ENCODE data around the gene IFNA21.
"Not testable (repeated sequence)": the region's sequence is repeated elsewhere in the genome, so short reads cannot be mapped to it uniquely, and the experiment has no call there.

The IFNA21 gene

GRCh38 chr9:21166560-21166959, at the start of gene IFNA21:
Gene IFNA21 (minus strand): TSS chr9:21166660. CDS start chr9:21166612, 48 bp downstream.
- not testable (repeated sequence) for H3K36me3 Mint-ChIP-seq, H3K9me3 Mint-ChIP-seq, H3K27me3 Mint-ChIP-seq, H3K27ac Mint-ChIP-seq, H3K4me1 Mint-ChIP-seq, ATAC-seq, H3K4me3 Mint-ChIP-seq

DNA sequence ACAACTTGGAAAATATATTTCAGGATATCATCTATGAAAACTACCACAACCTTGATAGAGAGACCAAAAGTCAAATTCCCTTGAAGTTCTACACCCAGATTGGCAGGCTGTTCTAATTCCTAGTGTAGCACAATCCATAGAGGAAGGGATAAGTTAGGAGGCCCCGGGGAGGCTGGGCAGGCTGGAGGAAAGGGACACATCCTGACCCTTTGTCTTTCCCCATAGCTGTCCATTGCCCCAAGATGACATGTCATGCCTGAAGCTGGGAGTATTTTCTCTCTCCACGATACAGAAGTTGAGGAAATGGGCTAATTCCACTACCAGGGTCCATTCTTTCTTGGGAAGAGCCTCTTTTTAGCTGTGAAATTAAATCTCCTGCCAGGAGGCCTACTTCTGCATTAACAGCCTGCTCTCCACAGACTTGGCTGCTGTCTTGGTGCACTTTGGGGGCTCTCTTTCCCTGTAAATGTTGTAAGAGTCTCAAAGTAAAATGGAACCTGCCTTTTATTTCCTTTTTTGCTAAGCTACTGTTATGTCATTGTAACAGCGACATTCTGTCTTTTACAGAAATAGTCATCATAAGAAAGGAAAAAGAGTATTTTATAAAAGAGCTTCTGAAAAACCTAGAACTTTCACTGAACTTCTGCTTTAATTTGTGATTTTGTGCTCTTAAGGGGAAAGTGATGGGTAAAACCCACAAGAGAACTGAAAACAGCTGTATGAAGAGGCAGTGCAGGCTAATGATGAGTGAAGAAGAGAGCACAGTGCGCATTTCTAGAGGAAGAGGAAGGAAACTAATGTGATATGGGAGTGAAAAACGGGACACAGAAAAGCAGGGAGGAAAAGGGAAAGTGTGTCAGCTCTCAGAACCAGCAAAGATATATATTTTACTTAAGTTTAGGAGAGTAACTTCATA, 47.2 kb upstream of the IFNA21 start:
- peaks cover 15% of the 10 kb centered on the region for H3K4me1 Mint-ChIP-seq
- not testable (repeated sequence) for H3K27me3 Mint-ChIP-seq, H3K36me3 Mint-ChIP-seq, H3K4me3 Mint-ChIP-seq, H3K9me3 Mint-ChIP-seq, H3K27ac Mint-ChIP-seq
- ATAC-seq, result peak; percentile 78

DNA sequence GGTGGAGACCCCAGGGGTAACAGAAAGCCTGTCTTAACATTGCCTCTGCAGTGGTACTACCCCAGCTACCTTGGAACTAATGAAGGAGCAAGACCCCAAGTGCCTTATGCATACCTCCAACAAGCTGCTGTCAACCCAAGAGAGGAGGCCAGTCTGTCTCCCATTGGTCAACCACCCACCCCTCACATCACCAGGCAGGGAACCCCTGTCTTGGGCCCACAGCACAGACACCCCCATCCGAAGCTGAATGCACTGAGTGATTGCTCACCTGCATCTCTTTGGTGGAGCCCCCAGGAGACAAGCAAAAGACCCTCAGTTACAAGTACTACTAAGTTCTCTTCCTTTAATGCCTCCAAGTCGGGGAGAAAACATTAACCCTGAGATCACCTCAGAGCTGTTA, 45.7 kb upstream of the IFNA21 start:
- not testable (repeated sequence) for H3K4me3 Mint-ChIP-seq, H3K9me3 Mint-ChIP-seq, ATAC-seq, H3K27me3 Mint-ChIP-seq, H3K36me3 Mint-ChIP-seq, H3K27ac Mint-ChIP-seq
- H3K4me1 Mint-ChIP-seq, result peaks cover 15% of the 10 kb centered on the region

DNA sequence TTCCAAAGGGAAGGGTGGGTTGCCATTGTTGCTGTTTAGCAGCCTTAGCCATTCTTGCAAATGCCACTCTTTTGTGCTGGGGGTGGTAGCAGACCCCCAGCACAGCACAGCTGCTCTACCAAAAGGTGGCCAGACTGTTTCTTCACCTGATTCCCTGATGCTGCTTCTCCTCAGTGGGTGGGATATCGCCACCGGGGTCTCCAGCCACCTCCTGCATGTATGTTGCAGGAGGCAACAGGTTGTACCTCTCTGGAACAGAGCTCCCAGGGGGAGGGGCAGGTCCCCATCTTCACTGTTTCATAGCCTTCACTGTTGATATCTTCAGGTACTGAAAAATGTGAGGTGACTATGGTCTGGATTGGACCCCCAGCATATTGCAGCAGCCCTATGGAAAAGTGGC, 44.3 kb upstream of the IFNA21 start:
- H3K27me3 Mint-ChIP-seq, H3K9me3 Mint-ChIP-seq, ATAC-seq, H3K36me3 Mint-ChIP-seq, H3K4me3 Mint-ChIP-seq, H3K27ac Mint-ChIP-seq: not testable (repeated sequence)
- H3K4me1 Mint-ChIP-seq, result peaks cover 15% of the 10 kb centered on the region

DNA sequence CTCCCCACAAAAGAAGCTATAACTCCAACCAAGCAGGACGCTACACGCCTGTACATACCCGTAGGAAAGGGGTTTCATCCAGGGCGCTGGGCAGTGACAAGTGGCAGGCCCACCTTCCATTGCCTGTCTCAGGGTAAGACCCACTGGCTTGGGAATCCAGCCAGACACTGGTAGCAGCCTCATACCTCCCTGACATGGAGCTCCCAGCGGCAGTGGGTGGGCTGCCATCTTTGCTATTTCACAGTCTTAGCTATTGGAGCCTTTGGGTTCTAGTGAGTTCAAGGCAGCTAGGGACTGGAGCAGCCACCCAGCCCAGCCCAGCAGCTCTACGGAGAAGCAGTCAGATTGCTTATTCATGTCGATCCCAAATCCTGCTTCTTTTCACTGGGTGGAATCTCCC, 43.9 kb upstream of the IFNA21 start:
- H3K27me3 Mint-ChIP-seq, result peaks cover 7% of the 10 kb centered on the region
- no peak overlapping the region for H3K4me3 Mint-ChIP-seq
- H3K36me3 Mint-ChIP-seq, result no peaks in the 10 kb centered on the region
- peaks cover 15% of the 10 kb centered on the region for H3K4me1 Mint-ChIP-seq
- no peak for ATAC-seq
- no peak overlapping the region for H3K27ac Mint-ChIP-seq
- H3K9me3 Mint-ChIP-seq, result no peaks in the 10 kb centered on the region

DNA sequence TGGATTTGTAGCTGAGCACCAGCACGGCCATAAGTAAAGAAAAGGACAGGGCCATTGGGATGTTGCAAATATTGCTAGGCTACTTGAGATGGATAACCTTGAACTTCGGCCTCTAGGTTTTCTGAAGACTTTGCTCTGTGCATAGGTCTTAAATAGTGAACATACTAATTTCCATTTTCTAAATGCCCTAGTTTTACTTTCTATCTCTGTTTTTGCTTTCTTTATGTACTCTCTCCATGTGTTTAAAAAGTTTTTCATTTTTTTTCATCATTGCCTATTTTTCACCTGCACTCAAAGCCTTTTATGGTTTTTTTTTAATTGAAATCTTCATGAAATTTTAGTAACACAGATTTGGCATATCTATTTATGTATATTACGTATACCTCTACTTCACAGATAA, 40.6 kb upstream of the IFNA21 start, which contains the start of gene IFNA10:
TSS of gene IFNA10 (minus strand) at position 101 of the 400 bp plus-strand sequence. CDS start at position 55, 46 bp downstream.
- ATAC-seq, H3K36me3 Mint-ChIP-seq, H3K4me3 Mint-ChIP-seq, H3K9me3 Mint-ChIP-seq, H3K27ac Mint-ChIP-seq, H3K4me1 Mint-ChIP-seq: not testable (repeated sequence)
- peaks cover 19% of the 10 kb centered on the region for H3K27me3 Mint-ChIP-seq

DNA sequence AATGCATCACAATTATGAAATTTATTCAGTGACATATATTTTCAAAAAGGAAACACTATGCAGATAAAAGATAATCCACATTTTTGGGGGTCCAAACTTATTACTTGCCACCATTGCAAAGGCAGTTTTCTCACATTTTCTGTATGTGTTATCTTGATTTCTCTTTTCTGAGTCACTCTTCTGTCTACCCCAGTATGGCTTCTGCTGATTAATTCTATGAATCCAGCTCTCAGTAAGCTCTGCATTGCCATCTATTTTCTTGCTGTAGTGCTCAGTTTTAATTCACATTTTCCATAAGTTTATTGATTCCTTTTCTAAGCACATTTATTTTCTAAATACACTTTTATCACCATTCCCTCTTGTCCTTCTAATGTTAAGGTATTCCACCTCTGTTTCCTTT, 38.7 kb upstream of the IFNA21 start:
- Mint-ChIP-seq H3K27ac (no peak overlapping the region), H3K4me3 (no peak overlapping the region), H3K36me3 (no peaks in the 10 kb centered on the region), H3K9me3 (no peaks in the 10 kb centered on the region), H3K27me3 (peaks cover 26% of the 10 kb centered on the region), H3K4me1 (no peaks in the 10 kb centered on the region)
- ATAC-seq, result no peak

- peaks cover 32% of the 10 kb centered on the region for H3K27me3 Mint-ChIP-seq
- not testable (repeated sequence) for H3K36me3 Mint-ChIP-seq, H3K9me3 Mint-ChIP-seq, H3K27ac Mint-ChIP-seq, H3K4me3 Mint-ChIP-seq, ATAC-seq, H3K4me1 Mint-ChIP-seq
These were observed 35.6 kb upstream of the IFNA21 start, which contains the start of gene IFNA7 for GRCh38 chr9:21202105-21202504. Gene IFNA7 (minus strand): TSS chr9:21202205. CDS start chr9:21202165, 40 bp downstream.

DNA sequence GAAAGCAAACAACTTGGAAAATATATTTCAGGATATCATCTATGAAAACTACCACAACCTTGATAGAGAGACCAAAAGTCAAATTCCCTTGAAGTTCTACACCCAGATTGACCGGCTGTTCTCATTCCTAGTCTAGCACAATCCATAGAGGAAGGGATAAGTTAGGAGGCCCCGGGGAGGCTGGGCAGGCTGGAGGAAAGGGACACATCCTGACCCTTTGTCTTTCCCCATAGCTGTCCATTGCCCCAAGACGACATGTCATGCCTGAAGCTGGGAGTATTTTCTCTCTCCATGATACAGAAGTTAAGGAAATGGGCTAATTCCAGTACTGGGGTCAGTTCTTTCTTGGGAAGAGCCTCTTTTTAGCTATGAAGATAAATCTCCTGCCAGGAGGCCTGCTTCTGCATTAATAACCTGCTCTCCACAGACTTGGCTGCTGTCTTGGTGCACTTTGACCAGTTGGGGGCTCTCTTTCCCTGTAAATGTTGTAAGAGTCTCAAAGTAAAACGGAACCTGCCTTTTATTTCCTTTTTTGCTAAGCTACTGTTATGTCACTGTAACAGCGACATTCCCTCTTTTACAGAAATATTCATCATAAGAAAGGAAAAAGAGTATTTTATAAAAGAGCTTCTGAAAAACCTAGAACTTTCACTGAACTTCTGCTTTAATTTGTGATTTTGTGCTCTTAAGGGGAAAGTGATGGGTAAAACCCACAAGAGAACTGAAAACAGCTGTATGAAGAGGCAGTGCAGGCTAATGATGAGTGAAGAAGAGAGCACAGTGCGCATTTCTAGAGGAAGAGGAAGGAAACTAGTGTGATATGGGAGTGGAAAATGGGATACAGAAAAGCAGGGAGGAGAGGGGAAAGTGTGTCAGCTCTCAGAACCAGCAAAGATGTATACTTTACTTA, 28.7 kb upstream of the IFNA21 start:
- Mint-ChIP-seq H3K4me3 (peak overlapping the region; percentile 29), H3K4me1 (peaks cover 14% of the 10 kb centered on the region), H3K27me3 (peaks cover 22% of the 10 kb centered on the region)
- not testable (repeated sequence) for H3K36me3 Mint-ChIP-seq, H3K9me3 Mint-ChIP-seq, H3K27ac Mint-ChIP-seq
- ATAC-seq, result peak; percentile 85

DNA sequence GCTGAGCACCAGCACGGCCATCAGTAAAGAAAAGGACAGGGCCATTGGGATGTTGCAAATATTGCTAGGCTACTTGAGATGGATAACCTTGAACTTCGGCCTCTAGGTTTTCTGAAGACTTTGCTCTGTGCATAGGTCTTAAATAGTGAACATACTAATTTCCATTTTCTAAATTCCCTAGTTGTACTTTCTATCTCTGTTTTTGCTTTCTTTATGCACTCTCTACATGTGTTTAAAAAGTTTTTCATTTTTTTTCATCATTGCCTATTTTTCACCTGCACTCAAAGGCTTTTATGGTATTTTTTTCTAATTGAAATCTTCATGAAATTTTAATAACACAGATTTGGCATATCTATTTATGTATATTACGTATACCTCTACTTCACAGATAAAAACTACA, 21.0 kb upstream of the IFNA21 start, which contains the start of gene IFNA4:
TSS of gene IFNA4 (minus strand) at position 101 of the 400 bp plus-strand sequence. CDS start at position 45, 56 bp downstream.
- not testable (repeated sequence) for H3K9me3 Mint-ChIP-seq, H3K36me3 Mint-ChIP-seq, ATAC-seq, H3K4me3 Mint-ChIP-seq, H3K27ac Mint-ChIP-seq
- Mint-ChIP-seq H3K27me3 (peaks cover 18% of the 10 kb centered on the region), H3K4me1 (peaks cover 26% of the 10 kb centered on the region)

DNA sequence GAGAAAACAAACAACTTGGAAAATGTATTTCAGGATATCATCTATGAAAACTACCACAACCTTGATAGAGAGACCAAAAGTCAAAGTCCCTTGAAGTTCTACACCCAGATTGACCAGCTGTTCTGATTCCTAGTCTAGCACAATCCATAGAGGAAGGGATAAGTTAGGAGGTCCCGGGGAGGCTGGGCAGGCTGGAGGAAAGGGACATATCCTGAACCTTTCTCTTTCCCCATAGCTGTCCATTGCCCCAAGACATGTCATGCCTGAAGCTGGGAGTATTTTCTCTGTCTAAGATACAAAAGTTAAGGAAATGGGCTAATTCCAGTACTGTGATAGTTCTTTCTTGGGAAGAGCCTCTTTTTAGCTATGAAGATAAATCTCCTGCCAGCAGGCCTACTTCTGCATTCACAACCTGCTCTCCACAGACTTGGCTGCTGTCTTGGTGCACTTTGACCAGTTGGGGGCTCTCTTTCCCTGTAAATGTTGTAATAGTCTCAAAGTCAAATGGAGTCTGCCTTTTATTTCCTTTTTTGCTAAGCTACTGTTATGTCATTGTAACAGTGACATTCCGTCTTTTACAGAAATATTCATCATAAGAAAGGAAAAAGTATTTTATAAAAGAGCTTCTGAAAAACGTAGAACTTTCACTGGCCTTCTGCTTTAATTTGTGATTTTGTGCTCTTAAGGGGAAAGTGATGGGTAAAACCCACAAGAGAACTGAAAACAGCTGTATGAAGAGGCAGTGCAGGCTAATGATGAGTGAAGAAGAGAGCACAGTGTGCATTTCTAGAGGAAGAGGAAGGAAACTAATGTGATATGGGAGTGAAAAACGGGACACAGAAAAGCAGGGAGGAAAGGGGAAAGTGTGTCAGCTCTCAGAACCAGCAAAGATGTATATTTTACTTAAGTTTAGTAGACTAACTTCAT, 16.6 kb upstream of the IFNA21 start:
- H3K27me3 Mint-ChIP-seq, H3K27ac Mint-ChIP-seq, H3K36me3 Mint-ChIP-seq, H3K9me3 Mint-ChIP-seq, H3K4me3 Mint-ChIP-seq: not testable (repeated sequence)
- peak; percentile 88 for ATAC-seq
- peaks cover 21% of the 10 kb centered on the region for H3K4me1 Mint-ChIP-seq

DNA sequence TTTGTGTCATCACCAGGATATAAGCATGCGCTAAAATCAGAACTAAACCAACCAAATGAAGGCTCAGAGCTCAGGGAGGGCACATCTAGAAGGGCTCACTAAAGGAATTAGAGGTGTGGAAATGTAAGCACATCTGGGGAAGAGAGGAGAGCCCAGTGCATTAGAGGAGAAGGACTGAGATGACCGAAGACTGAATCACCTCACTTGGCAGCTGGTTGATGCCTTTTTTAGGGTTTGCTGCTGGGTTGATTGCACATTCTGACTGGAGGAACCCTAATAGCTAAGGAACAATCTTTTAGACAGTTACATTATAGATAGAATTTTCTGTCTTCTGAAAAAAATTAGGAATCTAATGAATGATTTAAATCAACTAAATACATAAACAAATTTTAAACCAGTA, 8.2 kb upstream of the IFNA21 start:
- Mint-ChIP-seq H3K4me1 (no peaks in the 10 kb centered on the region), H3K36me3 (no peaks in the 10 kb centered on the region), H3K9me3 (no peaks in the 10 kb centered on the region), H3K27ac (no peak overlapping the region), H3K27me3 (peaks cover 2% of the 10 kb centered on the region), H3K4me3 (no peak overlapping the region)
- no peak for ATAC-seq

GRCh38 chr9:21172156-21172555, 5.7 kb upstream of the IFNA21 start:
- no peaks in the 10 kb centered on the region for H3K9me3 Mint-ChIP-seq
- peaks cover 9% of the 10 kb centered on the region for H3K27me3 Mint-ChIP-seq
- no peak overlapping the region for H3K4me3 Mint-ChIP-seq
- no peaks in the 10 kb centered on the region for H3K4me1 Mint-ChIP-seq
- H3K27ac Mint-ChIP-seq, result no peak overlapping the region
- H3K36me3 Mint-ChIP-seq, result no peaks in the 10 kb centered on the region
- ATAC-seq, result no peak

- Mint-ChIP-seq H3K27ac (no peak overlapping the region), H3K4me3 (no peak overlapping the region), H3K27me3 (peaks cover 9% of the 10 kb centered on the region), H3K9me3 (no peaks in the 10 kb centered on the region), H3K4me1 (no peaks in the 10 kb centered on the region), H3K36me3 (no peaks in the 10 kb centered on the region)
- ATAC-seq, result no peak
These were observed 4.9 kb upstream of the IFNA21 start for GRCh38 chr9:21171351-21171750.
